NCI-H1694 (cell line): ENCODE measurements around the gene CREB1.

Experiments
- DNase-seq: peaks from one replicate; lab custom pipeline; 2025; lab: John Stamatoyannopoulos, UW

CREB1 gene

DNA sequence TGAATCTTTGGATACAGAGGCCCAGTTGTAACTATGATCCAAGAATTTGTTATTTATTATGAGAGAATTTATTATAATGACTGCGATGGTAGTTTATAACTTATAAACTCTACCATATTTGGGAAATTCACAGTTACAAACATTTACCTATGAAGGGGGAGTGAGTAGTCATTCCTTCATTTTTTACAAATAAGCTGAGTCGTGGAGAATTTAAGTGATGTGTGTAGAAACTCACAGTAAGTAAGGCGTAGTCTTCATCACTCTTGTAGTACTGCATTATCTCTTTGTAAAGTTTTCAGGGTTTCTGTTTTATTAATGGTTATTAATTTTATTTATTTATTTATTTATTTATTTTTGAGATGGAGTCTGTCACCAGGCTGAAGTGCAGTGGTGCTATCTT is 13.5 kb downstream of the CREB1 start:
- DNase-seq: no peak

DNA sequence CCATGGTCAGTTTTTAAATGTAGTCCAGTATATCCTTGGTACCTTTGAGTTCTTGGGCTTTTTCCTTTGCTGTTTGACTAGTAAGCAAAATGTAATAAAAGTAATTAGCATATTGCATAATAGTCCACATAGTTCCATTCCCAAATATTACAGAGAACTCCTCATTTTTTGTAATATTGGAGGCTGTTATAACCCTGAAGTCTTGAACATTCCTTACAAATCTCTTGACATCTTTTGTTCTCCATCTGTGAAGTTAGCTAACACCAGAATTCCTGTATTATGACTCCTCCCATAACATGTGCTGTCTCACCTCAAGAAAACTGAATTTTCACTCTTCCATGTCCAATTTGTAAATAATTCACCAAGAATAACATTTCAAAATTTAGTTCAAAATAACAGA is 17.1 kb downstream of the CREB1 start:
- DNase-seq: no peak

DNA sequence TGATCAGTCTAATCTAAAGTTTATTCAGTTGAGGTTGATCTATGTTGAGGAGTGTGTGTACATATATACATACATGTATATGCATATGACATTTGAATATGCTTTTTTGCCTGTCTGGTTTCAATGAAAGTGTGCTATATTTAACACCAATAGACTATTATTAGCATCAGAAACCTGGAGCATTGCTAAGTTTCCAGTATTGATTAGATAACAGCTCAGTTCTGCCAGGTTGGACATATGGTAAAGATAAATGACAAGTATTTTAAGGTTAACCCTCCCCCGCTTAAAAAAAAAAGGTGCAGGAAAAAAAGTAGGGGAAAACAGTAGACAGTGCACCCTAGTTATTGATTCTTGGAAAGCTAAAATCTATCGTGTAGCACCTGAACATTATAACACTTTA is 19.4 kb downstream of the CREB1 start:
- no peak for DNase-seq

DNA sequence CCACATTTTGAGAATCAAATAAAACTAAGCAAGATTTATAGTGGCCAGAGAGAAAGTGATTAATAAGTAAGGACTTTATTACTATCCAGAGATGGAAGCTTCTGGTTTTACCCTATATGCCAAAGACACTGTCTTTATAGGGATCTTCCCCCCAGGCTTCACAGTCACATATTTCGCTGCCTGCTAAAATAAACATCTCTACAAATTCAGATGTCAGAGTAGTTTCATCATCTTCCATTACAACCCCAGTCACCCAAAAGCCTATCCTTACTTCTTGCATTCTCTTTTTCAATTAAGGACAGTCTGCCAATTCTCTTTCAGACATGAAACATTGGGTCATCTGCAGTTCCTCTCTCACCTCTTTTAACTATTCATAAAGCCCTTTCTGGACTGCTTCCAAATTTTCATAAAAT is 28.3 kb downstream of the CREB1 start:
- no peak for DNase-seq

DNA sequence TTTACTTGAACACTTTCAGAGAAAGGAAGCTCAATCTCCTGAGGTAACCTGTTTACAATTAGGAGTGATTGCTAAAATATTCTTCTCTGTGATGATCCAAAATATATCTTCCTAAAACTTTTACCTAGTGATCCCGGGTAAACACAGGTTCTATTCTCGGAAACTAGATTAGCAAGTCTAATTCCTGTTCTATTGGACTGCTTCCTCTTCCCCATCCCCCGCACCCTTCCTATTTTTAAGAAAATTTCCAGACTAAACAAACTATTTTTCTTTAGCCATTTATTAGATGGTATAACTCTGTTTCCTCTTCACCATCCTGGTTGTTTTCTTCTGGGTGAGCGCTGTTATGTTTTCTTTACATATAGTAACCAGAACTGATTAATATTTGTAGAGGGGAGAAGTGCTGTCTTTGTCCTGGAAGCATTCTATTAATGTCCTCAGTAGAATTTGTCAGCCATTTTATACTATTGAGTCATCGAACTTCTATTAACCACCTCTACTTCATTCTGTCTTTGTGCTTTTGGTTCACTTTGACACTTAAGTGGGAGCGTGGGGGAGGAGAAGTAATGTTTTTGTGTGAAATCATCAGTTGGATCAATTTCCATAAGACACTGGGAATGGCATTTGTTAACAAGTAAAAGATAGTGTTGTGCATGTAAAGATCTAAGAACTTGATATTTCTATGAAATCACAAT is 31.8 kb downstream of the CREB1 start:
- no peak for DNase-seq

DNA sequence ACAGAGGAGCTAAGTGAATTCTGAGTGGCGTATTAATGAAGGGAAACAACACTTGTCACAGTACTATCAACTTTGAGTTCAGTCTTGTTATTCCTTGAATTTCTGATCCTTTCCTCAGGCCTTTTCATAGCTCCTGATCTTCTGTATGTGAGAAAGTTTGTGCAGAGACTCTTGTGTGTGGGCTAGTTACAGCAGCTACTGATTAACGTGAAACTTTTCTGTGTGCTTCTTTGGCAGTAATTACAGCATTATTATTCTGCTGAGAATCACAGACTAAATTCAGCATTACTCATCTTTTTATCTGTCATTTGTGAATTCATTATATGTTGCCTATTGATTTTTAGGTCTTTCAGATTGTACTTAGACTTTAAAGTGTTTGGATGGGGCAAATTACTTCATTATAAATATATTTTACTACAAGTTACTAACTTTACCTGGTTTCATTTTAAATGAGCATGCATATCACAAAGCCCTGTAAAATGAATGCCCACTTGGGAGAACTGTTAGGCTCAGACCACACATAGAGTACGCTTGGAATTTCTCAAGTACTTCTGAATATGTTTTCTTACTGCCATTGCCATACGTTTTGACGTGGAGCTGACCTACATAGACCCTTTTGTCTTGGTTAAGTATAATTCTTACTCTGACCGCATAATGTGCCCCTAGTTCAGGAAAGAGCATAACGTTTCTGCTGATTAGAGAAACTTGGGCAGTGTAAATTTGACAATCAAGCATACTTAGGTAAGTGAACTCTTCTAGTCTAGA is 36.2 kb downstream of the CREB1 start:
- DNase-seq: no peak

DNA sequence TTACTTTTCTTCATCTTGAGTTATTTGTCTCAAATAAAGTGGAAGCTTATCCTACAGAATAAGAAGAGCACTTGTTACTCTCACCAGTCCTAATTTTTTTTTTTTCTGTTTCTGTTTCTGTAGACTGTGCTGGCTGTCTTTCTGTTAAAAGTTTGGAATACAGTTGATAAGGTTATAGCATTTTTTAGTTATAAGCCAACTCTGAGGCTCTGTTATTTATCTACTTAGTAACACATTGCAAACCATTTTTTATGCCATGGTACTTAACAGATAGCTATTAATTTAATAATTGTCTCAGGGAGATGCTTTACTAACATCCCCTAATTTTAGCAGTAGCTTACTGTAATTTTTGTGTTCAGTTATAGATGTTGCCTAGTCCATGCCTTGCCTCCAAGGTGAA is 37.9 kb downstream of the CREB1 start:
- no peak for DNase-seq

DNA sequence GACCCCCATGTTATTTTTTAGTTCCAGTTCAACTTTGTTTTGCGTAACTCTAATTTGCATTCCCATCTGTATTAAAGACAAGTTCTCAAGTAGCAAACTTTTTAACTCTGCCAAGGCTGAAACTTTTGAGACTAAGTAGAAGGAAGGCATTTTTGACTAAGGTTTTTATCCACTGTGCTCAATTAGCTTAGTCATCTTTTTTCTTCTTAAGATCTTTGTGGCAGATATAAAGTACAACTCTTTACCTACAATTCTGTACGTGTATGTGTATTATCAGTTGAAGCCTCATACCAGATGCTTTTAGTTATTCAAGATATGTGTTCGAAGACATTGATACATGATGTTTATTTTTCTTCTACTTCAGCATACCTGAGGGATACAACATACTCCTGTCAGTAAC is 41.6 kb downstream of the CREB1 start:
- DNase-seq: no peak

DNA sequence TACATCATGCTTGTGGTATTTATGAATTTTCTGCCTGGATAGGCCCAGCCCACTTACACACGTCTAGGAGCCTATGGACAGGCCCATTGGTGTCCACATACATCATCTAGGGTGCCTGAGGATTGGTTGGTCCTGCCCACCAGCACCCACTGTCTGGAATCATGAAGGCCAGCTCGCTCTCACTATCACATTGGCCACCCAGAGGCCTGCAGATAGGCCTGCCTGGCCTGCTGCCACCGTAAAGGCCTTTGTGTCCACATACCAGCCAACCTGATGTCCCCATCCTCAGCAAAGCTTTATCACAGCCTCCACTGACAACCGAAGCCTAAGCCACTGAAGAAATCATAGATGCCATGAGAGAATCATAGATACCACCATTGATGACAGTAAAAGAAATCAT is 55.2 kb downstream of the CREB1 start:
- DNase-seq: no peak

DNA sequence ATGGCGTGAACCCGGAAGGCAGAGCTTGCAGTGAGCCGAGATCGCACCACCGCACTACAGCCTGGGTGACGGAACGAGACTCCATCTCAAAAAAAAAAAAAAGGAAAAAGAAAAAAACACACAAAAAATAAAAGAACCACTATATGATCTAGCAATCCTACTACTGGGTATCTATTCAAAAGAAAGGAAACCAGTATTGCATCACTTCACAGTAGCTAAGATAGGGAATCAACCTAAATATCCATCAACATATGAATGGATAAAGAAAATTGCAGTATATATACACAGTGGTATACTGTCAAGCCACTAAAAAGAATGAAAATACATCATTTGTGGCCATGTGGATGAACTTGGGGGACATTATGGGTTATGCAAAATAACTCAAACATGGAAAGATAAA is 57.5 kb downstream of the CREB1 start:
- DNase-seq: no peak

DNA sequence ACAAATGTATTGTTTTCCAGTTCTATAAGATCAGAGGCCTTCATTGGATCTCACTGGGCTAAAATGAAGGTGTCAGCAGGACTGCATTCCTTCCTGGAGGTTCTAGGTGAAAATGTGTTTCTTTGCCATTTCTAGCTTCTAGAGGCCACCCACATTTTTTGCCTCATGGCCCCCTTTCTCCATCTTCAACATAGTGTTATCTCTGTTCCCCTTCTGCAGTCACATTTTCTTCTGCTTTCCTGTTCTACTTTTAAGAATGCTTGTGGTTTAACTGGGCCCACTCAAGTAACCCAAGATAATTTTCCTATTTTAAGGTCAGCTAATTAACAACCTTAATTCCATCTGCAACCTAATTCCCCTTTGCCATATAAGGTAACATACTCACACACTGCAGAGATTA is 59.4 kb downstream of the CREB1 start:
- no peak for DNase-seq

DNA sequence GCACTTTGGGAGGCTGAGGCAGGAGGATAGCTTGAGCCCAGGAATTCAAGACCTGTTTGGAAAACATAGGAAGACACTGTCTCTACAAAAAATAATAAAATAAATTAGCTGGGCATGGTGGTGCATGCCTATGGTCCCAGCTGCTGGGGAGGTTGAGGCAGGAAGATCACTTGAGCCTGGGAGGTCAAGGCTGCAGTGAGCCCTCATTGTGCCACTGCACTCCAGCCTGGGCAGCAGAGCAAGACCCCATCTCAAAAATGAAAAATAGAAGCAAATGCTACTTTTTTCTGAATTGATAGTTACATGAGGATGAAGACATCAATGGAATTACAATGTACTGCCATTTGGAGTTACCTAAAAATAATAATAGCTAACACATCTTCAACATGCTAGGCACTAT is 63.5 kb downstream of the CREB1 start:
- no peak for DNase-seq

DNA sequence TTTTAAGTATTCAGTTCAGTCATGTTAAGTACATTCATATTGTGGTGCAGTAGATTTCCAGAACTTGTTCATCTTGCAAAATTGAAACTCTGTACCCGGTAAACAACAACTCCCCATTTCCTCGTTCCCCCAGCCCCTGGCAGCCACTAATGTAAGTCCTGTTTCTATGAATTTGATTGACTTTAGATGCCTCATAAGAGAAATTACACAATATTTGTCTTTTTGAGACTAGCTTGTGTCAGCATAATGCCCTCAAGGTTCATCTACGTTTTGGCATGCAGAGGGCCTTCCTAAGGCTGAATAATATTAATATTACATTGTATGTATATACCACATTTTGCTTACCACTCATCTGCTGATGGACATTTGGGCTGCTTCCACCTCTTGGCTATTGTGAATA is 64.5 kb downstream of the CREB1 start:
- DNase-seq: no peak

DNA sequence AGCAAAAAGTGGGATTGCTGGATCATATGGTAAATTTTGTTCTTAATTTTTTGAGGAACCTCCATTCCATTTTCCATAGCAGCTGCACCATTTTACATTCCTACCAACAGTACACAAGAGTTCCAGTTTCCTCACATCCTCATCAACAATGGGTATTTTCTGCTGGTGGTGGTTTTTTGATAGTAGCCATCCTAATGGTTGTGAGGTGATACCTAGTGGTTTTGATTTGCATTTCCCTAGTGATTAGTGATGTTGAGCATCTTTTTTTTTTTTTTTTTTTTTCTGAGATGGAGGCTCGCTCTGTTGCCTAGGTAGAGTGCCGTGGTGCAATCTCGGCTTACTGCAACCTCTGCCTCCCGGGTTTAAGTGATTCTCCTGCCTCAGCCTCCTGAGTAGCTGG is 65.0 kb downstream of the CREB1 start:
- DNase-seq: no peak

DNA sequence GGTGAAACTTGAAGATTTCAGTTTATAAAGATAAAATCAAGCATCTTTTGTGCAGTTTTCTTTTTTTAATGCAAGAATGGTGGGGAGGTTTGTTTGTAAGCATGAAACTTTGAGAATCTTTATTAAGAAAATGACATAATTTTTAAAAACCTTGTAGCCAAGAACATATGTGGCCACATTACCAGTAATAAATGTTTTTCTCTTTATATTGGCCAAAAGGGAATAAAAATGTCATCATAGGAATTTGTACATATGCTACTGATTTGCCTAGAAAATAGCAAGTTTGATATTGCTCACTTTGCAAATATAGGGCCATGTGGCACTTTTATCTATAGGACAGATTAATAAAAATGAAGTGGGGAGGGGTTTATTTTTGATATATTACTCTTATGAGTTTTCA is 69.9 kb downstream of the CREB1 start:
- no peak for DNase-seq

DNA sequence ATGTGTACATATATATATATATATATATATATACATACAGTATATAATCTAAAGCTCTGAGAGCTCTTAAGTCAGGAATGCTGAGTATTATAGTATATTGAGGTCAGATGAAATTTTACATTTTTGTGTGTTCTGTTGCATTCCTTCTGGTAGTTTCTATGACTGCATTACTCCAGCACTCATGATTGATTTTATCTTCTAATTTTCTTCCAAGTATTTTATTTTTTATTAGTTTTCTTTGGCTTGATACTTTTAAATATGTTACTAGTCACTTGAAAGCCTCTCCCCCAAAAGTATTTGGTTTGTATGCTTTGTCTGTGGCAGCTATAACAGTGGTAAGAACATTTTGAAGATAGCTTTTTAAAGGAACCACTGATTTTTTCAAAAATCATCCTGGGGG is 70.5 kb downstream of the CREB1 start:
- DNase-seq: no peak

DNA sequence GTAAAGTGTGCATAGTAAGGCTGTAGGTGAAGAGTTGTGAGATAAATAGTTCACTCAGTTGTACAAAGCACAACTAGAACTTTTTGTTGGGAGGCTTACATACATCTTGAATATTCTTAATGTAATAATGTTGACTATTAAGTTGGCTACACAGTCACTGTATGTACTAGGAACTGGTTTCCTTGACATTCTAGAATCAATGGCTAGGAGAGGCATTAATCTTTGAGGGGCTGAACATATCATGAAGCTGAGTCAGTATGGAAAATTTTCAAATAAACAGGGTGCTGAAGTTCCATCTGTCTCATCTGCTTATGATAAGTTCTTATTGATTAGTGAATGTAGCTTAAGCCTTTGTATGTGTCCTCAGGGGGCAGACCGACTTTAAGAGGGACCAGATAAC is 72.0 kb downstream of the CREB1 start:
- DNase-seq: no peak

DNA sequence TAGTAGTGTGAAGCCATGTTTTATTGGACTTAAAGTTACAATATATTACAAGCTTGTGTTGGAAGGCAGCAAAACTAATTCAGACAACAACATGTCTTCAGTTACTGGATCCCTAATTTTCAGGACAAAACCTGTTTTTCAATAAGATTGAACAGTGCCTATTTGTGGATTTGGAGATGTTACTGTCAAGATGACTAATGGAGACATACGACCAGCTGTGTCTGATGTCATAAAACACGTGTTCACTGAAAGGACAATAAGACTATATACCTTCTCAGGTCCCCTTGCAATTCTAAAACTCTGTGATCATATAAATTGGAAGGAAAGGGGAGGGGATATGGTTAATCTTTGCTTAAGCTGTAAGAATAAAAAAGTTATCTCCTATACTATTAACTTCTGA is 73.7 kb downstream of the CREB1 start:
- DNase-seq: no peak

DNA sequence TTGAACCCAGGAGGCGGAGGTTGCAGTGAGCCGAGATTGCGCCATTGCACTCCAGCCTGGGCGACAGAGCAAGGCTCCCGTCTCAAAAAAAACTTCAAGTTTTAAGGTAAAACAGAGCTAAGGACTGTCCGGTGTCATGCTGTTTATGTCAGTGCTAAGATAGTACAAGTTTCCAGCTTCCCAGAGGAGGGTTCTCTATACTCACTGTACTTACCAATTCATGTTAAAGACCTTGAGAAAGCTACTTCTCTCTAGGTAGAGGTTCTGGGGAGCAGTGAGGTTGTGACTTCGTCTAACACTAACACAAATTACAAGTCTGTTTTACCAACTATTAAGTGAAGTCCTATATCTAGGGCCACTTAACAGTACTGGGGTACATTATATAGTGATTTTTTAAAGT is 76.6 kb downstream of the CREB1 start:
- no peak for DNase-seq

DNA sequence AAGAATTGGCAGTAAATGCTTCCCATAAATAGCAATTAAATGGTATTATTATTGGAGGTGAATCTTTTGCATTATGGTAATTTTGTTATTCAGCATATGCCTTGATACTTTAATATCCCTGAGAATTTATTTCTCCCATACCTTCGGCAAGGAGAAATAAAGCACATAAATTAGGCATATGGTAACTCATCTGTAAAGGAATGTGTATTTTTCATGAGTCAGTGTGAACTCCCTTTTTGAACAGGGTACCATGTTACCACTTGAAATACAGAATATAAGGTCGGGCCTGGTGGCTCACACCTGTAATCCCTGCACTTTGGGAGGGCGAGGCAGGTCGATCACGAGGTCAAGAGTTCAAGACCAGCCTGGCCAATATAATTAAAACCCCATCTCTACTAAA is 77.1 kb downstream of the CREB1 start:
- DNase-seq: no peak

DNA sequence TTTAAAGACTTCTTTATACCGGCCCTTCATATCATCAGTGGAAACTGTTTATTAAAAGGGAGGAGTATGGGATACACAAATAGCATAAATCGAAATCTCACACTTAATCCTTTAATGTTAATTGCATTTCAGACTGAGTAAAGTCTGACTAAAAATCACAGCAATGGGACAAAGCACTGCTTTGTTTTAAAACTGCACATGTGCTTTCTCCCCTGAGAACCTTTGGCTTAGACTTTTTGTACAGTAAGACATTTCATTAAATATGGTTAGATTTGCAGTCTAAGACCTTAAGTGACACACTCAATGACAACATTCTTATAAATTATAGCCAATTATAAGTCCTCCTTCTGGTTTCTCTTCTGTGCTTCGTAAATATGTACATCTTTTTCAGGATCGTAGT is 83.0 kb downstream of the CREB1 start:
- no peak for DNase-seq

DNA sequence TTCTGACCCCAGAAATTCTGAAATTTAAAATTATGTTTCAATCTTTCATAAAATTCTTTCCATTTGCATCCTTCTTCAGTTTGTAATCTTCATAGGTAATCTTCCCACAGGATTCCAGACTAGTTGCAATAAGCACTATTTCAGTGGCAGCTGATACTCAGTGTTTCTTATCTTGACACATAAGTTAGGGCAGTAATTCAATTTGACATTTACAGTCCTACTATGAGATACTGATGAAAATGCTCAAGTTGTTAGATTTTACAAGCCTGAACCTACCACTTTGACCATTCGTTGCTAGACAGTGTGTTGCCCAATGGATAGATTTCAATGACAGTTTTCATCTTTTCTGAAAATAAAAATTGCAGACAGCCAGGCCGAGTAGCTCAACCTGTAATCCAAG is 85.1 kb downstream of the CREB1 start:
- no peak for DNase-seq

DNA sequence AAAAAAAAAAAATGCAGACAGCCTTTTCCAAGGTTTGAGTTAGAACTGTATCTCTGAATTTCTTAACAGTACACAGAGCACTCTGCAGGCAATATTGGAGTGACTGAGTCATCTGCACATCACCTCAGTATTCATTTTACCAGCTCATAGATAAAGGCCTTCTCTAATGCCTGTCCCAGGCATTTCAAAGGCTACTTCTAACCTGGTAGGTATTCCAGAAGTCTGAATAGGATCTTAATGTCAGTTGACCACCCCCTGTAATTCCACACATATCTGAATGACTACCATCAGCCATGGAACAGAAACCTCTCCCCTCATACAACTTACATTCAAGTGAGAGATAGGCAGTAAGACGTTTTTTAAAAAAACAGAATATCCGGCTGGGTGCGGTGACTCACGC is 86.4 kb downstream of the CREB1 start:
- DNase-seq: no peak
